Measurements from ENCODE around the gene NUP88.

- TF ChIP-seq CTCF (IDR thresholded peaks at IDR 0.05; ENCODE audit: low read depth, low read length, poor library complexity, severe bottlenecking): no peak
- no peak for TF ChIP-seq EZH2phosphoT487 (IDR thresholded peaks at IDR 0.05; ENCODE audit: borderline replicate concordance, low read length)
Measured at GRCh38 chr17:5364696-5365095, 54.8 kb downstream of the NUP88 start.
